Fibroblast of peridontal ligament (primary cell): ENCODE measurements around the gene ITPR2.
A peak's percentile ranks its signal among the peaks of the same experiment; 100 is the strongest.
"Not testable (repeated sequence)": the region's sequence is repeated elsewhere in the genome, so short reads cannot be mapped to it uniquely, and the experiment has no call there.

ENCODE experiments used
- DNase-seq: peaks from one replicate; pipeline ENCODE4 v3.0.0-alpha.2; 2010; ENCODE audit errors: extremely low read depth

ITPR2 gene

DNA sequence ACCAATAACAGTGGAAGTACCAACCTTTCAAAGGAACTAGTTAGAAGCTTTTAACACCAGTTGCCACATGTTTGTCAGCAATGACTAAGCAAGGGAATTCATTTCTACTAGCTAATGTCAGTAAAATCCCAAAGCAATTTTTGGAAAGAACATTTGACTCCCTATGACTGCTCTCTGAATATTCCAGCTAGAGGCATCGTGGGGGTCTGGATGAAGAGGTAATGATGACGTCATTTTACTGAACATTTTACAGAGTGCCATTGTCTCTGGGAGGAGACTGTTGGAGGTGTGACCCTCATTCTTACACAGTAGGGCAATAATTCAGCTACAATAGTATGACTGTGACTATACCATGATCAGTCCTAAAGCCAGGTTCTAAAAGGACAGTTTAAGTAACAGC, 204.8 kb downstream of the ITPR2 start:
- peak; percentile 43 for DNase-seq

DNA sequence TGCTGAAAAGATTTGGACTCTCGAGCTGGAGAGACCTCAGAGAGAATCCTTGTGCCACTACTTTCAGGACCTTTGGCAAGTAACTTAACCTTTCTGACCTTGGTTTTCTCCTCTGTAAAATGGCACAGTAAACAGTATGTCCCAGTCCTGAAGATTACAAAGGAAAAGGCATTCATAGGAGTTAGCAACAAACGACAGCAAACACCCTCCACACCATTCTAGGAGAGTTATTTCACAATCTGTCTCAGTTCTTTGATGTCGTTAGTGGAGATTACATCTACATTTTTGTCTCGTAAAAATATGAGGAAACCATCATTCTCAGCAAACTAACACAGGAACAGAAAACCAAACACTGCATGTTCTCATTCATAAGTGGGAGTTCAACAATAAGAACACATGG, 205.7 kb downstream of the ITPR2 start:
- DNase-seq = no peak

DNA sequence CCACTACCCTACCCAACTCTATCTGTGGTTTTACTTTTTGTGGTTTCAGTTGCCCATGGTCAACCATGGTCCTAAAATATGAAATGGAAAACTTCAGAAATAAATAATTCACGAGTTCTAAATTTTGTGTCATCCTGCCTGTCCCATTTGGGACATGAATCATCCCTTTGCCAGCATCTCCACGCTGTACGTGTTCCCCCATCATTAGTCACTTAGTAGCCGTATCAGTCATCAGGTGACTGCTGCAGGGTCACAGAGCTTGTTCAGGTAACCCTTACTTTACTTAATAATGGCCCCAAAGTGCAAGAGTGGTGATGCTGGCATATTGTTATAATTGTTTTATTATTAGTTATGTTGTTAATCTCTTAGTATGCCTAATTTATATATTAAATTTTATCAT, 209.9 kb downstream of the ITPR2 start:
- DNase-seq = no peak

GRCh38 chr12:26622601-26623000, 210.4 kb downstream of the ITPR2 start:
- DNase-seq = no peak

GRCh38 chr12:26621932-26622331, 211.1 kb downstream of the ITPR2 start:
- no peak for DNase-seq

GRCh38 chr12:26620907-26621306, 212.1 kb downstream of the ITPR2 start:
- no peak for DNase-seq

DNA sequence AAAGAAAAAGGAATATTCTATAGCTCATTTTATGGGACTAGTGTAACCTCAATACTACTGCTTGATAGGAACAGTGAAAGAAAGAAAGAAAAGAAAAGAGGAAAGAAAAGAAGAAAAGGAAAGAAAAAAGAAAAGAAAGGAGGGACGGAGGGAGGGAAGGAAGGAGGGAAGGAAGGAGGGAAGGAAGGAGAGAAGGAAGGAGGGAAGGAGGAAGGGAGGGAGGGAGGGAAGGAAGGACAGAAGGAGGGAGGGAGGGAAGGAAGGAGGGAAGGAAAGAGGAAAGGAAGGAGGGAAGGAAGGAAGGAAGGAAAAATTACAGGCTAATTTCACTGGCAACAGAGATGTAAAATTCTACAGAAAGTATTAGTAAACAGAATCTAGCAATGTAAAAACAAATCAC, 215.5 kb downstream of the ITPR2 start:
- no peak for DNase-seq

- peak; percentile 40 for DNase-seq
Observed at GRCh38 chr12:26614011-26614616, 218.9 kb downstream of the ITPR2 start.

GRCh38 chr12:26612203-26612602, 220.8 kb downstream of the ITPR2 start:
- no peak for DNase-seq

- DNase-seq = no peak
Observed at GRCh38 chr12:26611598-26611997, 221.4 kb downstream of the ITPR2 start.

GRCh38 chr12:26610774-26611173, 222.2 kb downstream of the ITPR2 start:
- no peak for DNase-seq

DNA sequence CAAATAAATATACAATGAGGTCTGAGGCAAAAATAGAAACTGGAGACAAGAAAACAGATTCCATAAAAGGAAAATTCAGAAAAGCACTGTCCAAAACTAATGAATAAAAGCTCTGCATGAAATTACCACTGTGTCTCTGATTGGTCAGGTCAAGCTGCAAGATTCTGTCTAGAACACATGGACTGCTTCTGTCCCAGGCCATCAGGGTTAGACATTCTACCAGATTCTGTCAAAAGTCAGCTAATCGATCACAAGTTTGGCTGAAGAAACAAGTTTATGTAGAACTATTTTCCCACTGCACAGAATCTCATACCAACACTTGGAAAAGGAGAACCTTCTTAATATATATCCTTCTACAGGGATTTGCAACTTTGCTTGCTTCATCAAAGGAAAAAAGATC, 223.0 kb downstream of the ITPR2 start:
- no peak for DNase-seq

DNA sequence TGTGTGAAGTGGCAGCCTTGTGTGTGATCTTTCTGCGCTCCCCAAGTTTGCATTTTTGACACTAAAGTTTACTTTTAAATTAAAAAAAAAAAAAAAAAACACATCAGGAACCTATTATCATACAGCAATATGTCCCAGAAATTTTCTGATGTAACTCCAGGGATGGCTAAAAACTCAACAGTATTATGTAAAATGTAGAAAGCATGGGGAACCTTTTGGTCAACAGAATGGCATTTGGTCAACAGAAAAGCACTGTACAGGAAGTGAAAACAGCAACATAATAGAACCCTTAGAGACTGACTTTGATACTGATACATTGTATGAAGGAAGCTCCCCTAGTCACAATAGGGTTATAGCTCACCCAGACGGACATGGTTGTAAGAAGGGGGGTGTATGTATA, 224.3 kb downstream of the ITPR2 start:
- DNase-seq = peak; percentile 65

DNA sequence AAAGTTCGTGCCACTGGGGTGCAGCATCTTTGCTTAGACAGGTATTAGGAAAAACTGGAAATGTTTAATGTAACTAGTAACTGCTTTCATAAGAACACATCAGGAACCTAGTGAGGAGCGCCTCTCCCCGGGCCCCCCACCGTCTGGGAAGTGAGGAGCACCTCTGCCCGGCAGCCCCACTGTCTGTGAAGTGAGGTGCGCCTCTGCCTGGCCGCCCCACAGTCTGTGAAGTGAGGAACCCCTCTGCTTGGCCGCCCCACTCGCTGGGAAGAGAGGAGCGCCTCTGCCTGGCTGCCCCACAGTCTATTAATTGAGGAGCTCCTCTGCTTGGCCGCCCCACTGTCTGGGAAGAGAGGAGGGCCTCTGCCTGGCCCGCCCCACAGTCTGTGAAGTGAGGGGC, 224.7 kb downstream of the ITPR2 start:
- no peak for DNase-seq

GRCh38 chr12:26606911-26607310, 226.1 kb downstream of the ITPR2 start:
- no peak for DNase-seq

GRCh38 chr12:26604813-26605212, 228.2 kb downstream of the ITPR2 start:
- not testable (repeated sequence) for DNase-seq

- DNase-seq = peak; percentile 20
Observed at GRCh38 chr12:26599096-26599695, 233.8 kb downstream of the ITPR2 start.

GRCh38 chr12:26595806-26596205, 237.2 kb downstream of the ITPR2 start:
- DNase-seq = no peak

GRCh38 chr12:26580619-26581018, 252.4 kb downstream of the ITPR2 start:
- DNase-seq = peak; percentile 18

DNA sequence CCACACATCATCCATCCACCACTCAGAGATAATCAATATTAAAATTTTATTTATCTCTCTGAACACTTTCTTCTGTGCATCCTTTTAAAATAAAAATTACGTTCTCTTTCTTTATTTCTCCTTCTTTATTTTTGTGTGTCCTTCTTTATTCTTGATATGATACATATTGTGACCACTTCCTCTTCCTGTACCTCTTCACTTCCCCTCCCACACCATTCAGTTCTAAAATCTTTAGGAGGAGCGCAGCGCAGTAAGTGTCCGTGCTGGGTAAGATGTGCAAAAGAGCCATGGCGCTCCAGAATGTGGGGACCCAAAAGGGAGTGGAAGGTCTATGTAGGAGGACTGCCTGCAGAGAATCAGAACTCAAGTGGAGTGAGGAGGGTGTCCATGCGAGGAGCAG, 256.7 kb downstream of the ITPR2 start:
- DNase-seq = no peak

- no peak for DNase-seq
Observed at GRCh38 chr12:26573225-26573909, 259.6 kb downstream of the ITPR2 start.

GRCh38 chr12:26572137-26572536, 260.9 kb downstream of the ITPR2 start:
- no peak for DNase-seq

GRCh38 chr12:26571560-26571959, 261.4 kb downstream of the ITPR2 start:
- DNase-seq = no peak
